ENCODE data around the gene CFAP70.

DNA sequence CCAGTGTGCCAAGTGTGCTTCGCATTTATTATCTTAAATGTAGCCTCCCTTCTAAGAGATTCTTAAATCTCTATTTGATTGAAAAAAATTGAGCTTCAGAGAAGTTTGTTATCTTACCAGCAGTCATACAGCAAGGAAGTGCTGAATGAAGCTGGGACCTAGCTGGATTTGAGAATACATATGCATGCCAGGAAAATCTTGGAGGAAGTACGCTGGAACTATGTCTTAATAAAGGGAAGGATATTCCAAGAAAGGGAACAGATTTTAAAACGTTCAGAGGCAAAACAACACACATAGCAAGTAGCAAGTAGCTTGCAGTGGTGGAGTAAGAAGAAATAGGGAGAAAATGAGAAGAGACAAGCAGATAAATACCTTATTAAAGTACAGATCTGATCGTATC, 1.5 kb downstream of the CFAP70 start:
- TF ChIP-seq RAD21 (IDR thresholded peaks at IDR 0.05 in 1 of 2, conservative IDR thresholded peaks at IDR 0.05 in 1 of 2; ENCODE audit: low read depth in 2 of 2, low read length in 2 of 2) (no peak), CTCF (IDR thresholded peaks at IDR 0.05; ENCODE audit: control extremely low read depth in 1 of 3, insufficient read depth in 1 of 3, low read depth in 1 of 3, low read length in 3 of 3) (no peak), BCL11A (IDR thresholded peaks at IDR 0.05; ENCODE audit: low read depth in 2 of 2, low read length in 2 of 2) (no peak), RNF2 (IDR thresholded peaks at IDR 0.05; ENCODE audit: borderline replicate concordance, low read depth, low read length, missing control alignments, poor library complexity, severe bottlenecking) (no peak), TAF1 (IDR thresholded peaks at IDR 0.05; ENCODE audit: low read depth, low read length) (no peak), POLR2AphosphoS5 (IDR thresholded peaks at IDR 0.05; ENCODE audit: low read depth, low read length) (no peak), EP300 (IDR thresholded peaks at IDR 0.05; ENCODE audit: borderline replicate concordance in 1 of 2, low read depth in 2 of 2, low read length in 2 of 2) (no peak), GTF2F1 (IDR thresholded peaks at IDR 0.05; ENCODE audit: borderline replicate concordance, low read depth, low read length) (no peak), JUN (IDR thresholded peaks at IDR 0.05; ENCODE audit: low read depth, low read length) (no peak), KDM1A (IDR thresholded peaks at IDR 0.05; ENCODE audit: borderline replicate concordance, low read length) (no peak), YY1 (IDR thresholded peaks at IDR 0.05; ENCODE audit: low read depth, low read length) (no peak), SAP30 (IDR thresholded peaks at IDR 0.05; ENCODE audit: insufficient read depth, insufficient replicate concordance, low read length) (no peak), EZH2 (IDR thresholded peaks at IDR 0.05; ENCODE audit: low read depth, low read length, severe bottlenecking) (no peak)
- TF ChIP-seq, protein P1, sequence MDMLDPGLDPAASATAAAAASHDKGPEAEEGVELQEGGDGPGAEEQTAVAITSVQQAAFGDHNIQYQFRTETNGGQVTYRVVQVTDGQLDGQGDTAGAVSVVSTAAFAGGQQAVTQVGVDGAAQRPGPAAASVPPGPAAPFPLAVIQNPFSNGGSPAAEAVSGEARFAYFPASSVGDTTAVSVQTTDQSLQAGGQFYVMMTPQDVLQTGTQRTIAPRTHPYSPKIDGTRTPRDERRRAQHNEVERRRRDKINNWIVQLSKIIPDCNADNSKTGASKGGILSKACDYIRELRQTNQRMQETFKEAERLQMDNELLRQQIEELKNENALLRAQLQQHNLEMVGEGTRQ (IDR thresholded peaks at IDR 0.05; ENCODE audit: low read length) = no peak
